Peyer's patch (tissue), 4 donors: Measurements from ENCODE around the gene PPP2R5D.

ENCODE experiments used
- CTCF ChIP-seq, 6 experiments: fragments of 450-650 bp in 4 of 6; fragments of 200-600 bp in 2 of 6; sonication (generic) in 1 of 6; IDR thresholded peaks; one replicate each; pipeline ENCODE4 v1.5.1; 2017 to 2019; ENCODE audit warnings: antibody characterized with exemption in 6 of 6, mild to moderate bottlenecking in 3 of 6, moderate library complexity in 1 of 6
- POLR2A ChIP-seq, 2 donors: fragments of 450-650 bp; IDR thresholded peaks; one replicate each; pipeline ENCODE4 v1.5.1; 2017; ENCODE audit warnings: antibody characterized with exemption in 2 of 2, mild to moderate bottlenecking in 2 of 2, moderate library complexity in 2 of 2

- TF ChIP-seq CTCF (IDR thresholded peaks at IDR 0.05) (no peak), POLR2A (IDR thresholded peaks at IDR 0.05) (no peak)
Observed at GRCh38 chr6:42974919-42975505, 9.4 kb upstream of the PPP2R5D start.
